GM12891 (cell line): ENCODE measurements around the gene UNC50.

Source experiments
- PAX5 ChIP-seq: IDR thresholded peaks from 2 replicates; pipeline ENCODE4 v1.6.1; 2011; ENCODE audit warnings: low read length, moderate library complexity, mild to moderate bottlenecking; ENCODE audit not compliant: insufficient read depth, severe bottlenecking
- POLR2A ChIP-seq: IDR thresholded peaks from 2 replicates; pipeline ENCODE4 v1.6.1; 2011; ENCODE audit warnings: low read depth, low read length, control low read depth
- POLR2AphosphoS5 ChIP-seq: IDR thresholded peaks from 2 replicates; pipeline ENCODE4 v1.6.1; 2011; ENCODE audit warnings: low read depth, low read length, control low read depth
- POU2F2 ChIP-seq: IDR thresholded peaks from 2 replicates; pipeline ENCODE4 v1.6.1; 2011; ENCODE audit warnings: low read depth, mild to moderate bottlenecking, control low read depth, low read length, moderate library complexity
- SPI1 ChIP-seq: IDR thresholded peaks from 2 replicates; pipeline ENCODE4 v1.6.1; 2011; ENCODE audit warnings: low read depth, low read length, control low read depth
- TAF1 ChIP-seq: IDR thresholded peaks from 2 replicates; pipeline ENCODE4 v1.6.1; 2011; ENCODE audit warnings: low read depth, low read length, control low read depth

DNA sequence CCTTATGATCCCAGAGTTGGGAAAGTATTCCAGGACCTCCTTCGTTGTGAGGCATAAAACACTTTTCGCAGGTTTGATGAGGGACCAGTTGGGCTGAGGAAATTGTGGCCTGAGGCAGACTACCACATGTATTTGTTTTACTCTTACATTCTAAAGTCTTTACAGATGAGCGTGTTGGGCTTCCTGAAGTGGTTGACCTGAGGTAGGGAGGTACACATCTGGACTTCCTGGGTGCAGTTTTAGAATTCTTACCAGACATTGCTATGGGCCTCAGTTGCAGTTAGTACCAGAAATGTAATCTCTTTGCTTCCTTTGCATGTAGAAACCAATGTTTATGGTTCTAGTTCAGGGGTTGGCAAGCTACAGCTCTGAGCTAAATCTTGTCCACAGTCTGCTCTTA, 48.8 kb upstream of the UNC50 start:
- TF ChIP-seq POU2F2 (no peak), POLR2AphosphoS5 (no peak), POLR2A (no peak), SPI1 (no peak), TAF1 (no peak), PAX5 (no peak)
